ENCODE data around the gene GOLT1A. TPM values are rescaled to one million over a fixed set of nuclear protein-coding genes. Genes with fewer than 3 reads are reported as not detected.

The GOLT1A gene
- total RNA-seq, 4 donors from 2014 or later = 1.1 TPM; not detected in 3

DNA sequence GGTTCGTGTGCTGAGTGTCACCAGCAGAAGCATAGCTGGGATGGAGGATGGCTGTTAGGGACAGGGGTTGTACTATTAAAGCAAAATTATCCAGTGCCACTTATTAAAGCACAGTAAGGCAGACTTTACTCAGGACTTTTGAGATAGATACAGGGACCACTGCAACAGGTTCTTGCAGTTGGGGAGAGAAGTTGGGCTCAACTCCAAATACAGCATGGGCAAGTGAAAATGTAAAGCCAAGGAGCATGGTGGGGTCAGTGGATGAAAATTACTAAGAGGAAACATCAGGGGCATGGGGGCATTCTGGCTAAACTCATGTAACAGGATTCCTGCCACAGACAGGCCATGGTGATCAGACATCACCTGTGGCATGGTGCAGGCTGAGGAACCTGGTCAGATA lies 32.7 kb downstream of the GOLT1A start:
- H3K9me3 ChIP-seq = no peaks in the 10 kb centered on the region
- H3K27me3 ChIP-seq = peaks cover 51% of the 10 kb centered on the region
- ATAC-seq = no peak
- H3K27ac ChIP-seq = no peak overlapping the region
- no peak for TF ChIP-seq POLR2A (IDR thresholded peaks at IDR 0.05)
- no peak for TF ChIP-seq POLR2AphosphoS5 (IDR thresholded peaks at IDR 0.05)
- TF ChIP-seq EP300 (IDR thresholded peaks at IDR 0.05) = no peak
- TF ChIP-seq, protein P1, sequence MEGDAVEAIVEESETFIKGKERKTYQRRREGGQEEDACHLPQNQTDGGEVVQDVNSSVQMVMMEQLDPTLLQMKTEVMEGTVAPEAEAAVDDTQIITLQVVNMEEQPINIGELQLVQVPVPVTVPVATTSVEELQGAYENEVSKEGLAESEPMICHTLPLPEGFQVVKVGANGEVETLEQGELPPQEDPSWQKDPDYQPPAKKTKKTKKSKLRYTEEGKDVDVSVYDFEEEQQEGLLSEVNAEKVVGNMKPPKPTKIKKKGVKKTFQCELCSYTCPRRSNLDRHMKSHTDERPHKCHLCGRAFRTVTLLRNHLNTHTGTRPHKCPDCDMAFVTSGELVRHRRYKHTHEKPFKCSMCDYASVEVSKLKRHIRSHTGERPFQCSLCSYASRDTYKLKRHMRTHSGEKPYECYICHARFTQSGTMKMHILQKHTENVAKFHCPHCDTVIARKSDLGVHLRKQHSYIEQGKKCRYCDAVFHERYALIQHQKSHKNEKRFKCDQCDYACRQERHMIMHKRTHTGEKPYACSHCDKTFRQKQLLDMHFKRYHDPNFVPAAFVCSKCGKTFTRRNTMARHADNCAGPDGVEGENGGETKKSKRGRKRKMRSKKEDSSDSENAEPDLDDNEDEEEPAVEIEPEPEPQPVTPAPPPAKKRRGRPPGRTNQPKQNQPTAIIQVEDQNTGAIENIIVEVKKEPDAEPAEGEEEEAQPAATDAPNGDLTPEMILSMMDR (IDR thresholded peaks at IDR 0.05) = no peak
- H3K36me3 ChIP-seq = no peaks in the 10 kb centered on the region
- no peak overlapping the region for H3K4me3 ChIP-seq
- WGBS, 2 donors (ENCODE audit: low coverage in 1 of 2) = 33 to 83% methylated on average over 1 of the region's 1 CpG
- H3K4me1 ChIP-seq = no peaks in the 10 kb centered on the region

DNA sequence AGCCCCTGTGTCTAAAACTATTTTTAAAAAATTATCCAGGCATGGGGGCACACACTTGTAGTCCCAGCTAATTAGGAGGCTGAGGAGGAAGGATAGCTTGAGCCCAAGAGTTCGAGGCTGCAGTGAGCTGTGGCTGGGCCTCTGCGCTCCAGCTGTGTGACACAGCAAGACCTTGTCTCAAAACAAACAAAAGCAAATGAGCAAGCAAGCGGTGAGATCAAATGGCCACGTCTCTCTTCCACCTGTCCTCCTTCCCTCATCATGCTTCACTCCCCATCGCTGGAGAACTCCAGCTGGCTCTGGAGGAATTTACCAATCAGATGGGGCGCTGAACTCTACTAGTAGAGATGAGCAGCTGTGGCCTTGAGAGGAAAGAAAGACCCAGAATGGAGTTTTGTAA lies 33.7 kb downstream of the GOLT1A start:
- Histone ChIP-seq H3K4me3 (no peak overlapping the region), H3K4me1 (no peaks in the 10 kb centered on the region), H3K27me3 (peaks cover 50% of the 10 kb centered on the region), H3K9me3 (no peaks in the 10 kb centered on the region), H3K36me3 (no peaks in the 10 kb centered on the region), H3K27ac (no peak overlapping the region)
- no peak for ATAC-seq
- WGBS, 2 donors (ENCODE audit: low coverage in 1 of 2) = 48 to 68% methylated on average over 4 to 6 of the region's 6 CpGs
- TF ChIP-seq POLR2A (IDR thresholded peaks at IDR 0.05) (no peak), POLR2AphosphoS5 (IDR thresholded peaks at IDR 0.05) (no peak), EP300 (IDR thresholded peaks at IDR 0.05) (no peak)
- TF ChIP-seq, protein P1 (IDR thresholded peaks at IDR 0.05) = no peak

DNA sequence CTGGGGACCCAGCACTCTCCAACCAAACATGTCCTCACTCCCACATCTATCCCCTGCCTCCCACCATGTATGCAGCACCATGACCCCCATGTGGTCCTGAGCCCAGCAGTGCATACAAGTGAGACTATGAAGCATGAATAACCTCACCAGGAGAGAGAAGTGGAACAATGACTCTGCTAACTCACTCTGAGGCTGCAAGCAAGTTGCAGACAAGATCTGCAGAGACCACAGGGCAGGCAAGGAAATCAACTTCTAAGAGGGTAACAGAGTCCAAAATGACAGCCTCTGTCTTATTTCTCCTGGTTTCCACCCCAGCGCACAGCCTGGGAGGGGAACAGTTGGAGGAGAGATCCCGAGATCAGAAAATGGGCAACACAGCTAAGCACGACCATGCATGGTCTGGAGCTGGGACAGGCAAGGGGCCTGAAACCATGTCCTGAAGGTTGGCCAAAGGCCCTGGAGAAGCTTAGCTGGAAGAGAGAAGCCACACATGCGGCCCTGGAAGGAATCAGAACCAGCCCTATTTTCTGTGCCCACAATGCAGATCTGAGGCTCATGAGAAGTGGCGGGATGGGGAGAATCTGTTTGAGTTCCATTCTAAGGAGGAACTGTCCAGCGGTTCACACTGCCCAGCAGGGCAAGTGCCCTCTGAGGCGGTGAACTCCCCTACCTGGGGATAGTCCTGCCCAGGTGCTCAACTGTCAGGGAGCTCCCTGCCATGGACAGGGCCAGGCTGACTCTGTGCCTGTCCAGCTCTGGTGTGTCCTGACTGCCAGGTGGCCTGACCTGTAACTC lies 35.1 kb downstream of the GOLT1A start:
- Histone ChIP-seq H3K4me1 (no peaks in the 10 kb centered on the region), H3K4me3 (no peak overlapping the region), H3K36me3 (no peaks in the 10 kb centered on the region), H3K9me3 (no peaks in the 10 kb centered on the region), H3K27ac (no peak overlapping the region), H3K27me3 (peaks cover 61% of the 10 kb centered on the region)
- 76% methylated on average over 3 of the region's 7 CpGs; no CpG with 5 or more reads in 1 of the 2 donors for whole genome bisulfite sequencing, 2 donors (ENCODE audit: low coverage in 1 of 2)
- TF ChIP-seq POLR2AphosphoS5 (IDR thresholded peaks at IDR 0.05) (no peak), EP300 (IDR thresholded peaks at IDR 0.05) (no peak), POLR2A (IDR thresholded peaks at IDR 0.05) (no peak)
- TF ChIP-seq, protein P1 (IDR thresholded peaks at IDR 0.05) = no peak
- no peak for ATAC-seq

DNA sequence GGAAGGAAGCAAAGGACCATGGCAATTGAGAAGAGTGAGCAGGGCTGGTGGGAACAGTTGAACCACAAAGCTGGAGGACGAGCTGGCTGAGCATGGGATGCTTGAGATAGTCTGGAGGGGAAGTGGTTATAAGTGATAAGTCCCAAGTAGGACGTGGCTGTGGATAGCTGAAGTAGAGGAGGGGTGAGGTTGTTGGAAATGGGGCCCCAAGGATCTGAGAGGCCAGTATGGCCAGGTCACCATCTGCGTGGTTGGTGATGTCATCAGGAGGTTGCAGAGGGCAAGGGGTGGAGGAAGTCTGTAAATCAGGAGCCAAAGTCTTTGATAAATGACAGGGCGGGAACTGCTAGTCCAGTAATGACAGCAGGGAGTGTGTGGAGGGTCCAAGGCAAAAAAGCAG lies 36.7 kb downstream of the GOLT1A start:
- Histone ChIP-seq H3K9me3 (no peaks in the 10 kb centered on the region), H3K36me3 (no peaks in the 10 kb centered on the region), H3K27me3 (peaks cover 59% of the 10 kb centered on the region), H3K4me3 (no peak overlapping the region), H3K27ac (no peak overlapping the region), H3K4me1 (no peaks in the 10 kb centered on the region)
- ATAC-seq = no peak
- 33 to 35% methylated on average over 3 to 4 of the region's 4 CpGs for WGBS, 2 donors (ENCODE audit: low coverage in 1 of 2)
- TF ChIP-seq EP300 (IDR thresholded peaks at IDR 0.05) = no peak
- no peak for TF ChIP-seq POLR2AphosphoS5 (IDR thresholded peaks at IDR 0.05)
- no peak for TF ChIP-seq POLR2A (IDR thresholded peaks at IDR 0.05)
- TF ChIP-seq, protein P1 (IDR thresholded peaks at IDR 0.05) = no peak

DNA sequence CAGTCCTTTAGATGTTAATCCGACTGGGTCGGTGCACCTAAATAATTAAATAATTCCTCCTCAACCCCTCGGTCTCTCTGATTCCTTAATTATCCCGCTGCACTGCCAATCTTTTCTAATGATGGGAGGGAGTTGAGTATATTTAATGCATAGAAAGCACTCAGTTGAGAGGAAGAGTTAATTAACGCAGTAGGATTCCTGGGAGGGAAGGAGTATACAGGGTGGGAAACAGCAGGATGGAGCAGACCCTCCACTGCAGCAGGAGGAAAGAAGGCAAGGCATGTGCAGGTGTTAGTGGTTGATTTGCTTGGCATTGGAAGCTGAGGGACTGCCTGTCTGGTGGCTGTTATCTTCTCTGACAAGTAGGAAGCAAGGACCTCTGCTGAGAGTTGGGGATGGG lies 37.7 kb downstream of the GOLT1A start:
- TF ChIP-seq POLR2A (IDR thresholded peaks at IDR 0.05) (no peak), EP300 (IDR thresholded peaks at IDR 0.05) (no peak), POLR2AphosphoS5 (IDR thresholded peaks at IDR 0.05) (no peak)
- TF ChIP-seq, protein P1 (IDR thresholded peaks at IDR 0.05) = no peak
- H3K27ac ChIP-seq = no peak overlapping the region
- no peaks in the 10 kb centered on the region for H3K36me3 ChIP-seq
- no peaks in the 10 kb centered on the region for H3K4me1 ChIP-seq
- no peaks in the 10 kb centered on the region for H3K9me3 ChIP-seq
- 45 to 67% methylated on average over 2 to 4 of the region's 5 CpGs for WGBS, 2 donors (ENCODE audit: low coverage in 1 of 2)
- H3K4me3 ChIP-seq = no peak overlapping the region
- H3K27me3 ChIP-seq = peaks cover 59% of the 10 kb centered on the region
- ATAC-seq = no peak
